ENCODE measurements around the gene PAK5. TPM values are rescaled to one million over a fixed set of nuclear protein-coding genes. Genes with fewer than 3 reads are reported as not detected.

PAK5 gene
- polyA plus RNA-seq, 1 of the 3 experiments (the other 2 are of a cell fraction), result 0.03 TPM

- Histone ChIP-seq H3K4me3 (ENCODE audit: low read depth in 2 of 2, low read length in 1 of 2) (no peak overlapping the region), H3K27ac (ENCODE audit: low read depth in 2 of 2, low read length in 1 of 2) (peak overlapping the region; percentile 49 to 55; a peak in 3 of 4 replicates), H3K36me3 (replicated peaks in 1 of 2; ENCODE audit: control insufficient read depth in 1 of 2, insufficient read depth in 2 of 2, low read length in 1 of 2) (no peaks in the 10 kb centered on the region), H3K9me3 (no peaks in the 10 kb centered on the region), H3K4me2 (no peak overlapping the region; the same call in 1 of the 2 replicates), H3K9me2 (no peaks in the 10 kb centered on the region), H3F3A (replicated peaks; ENCODE audit: insufficient read depth) (peaks cover 19% of the 10 kb centered on the region), H2AFZ (ENCODE audit: low read depth) (no peak overlapping the region), H3K9ac (no peak overlapping the region), H4K20me1 (ENCODE audit: insufficient read depth) (no peaks in the 10 kb centered on the region), H3K4me1 (ENCODE audit: control insufficient read depth in 1 of 2, insufficient read depth in 2 of 2, low read depth in 1 of 2, low read length in 1 of 2) (peaks cover 3 to 25% of the 10 kb centered on the region in 2 experiments), H3K79me2 (ENCODE audit: insufficient read depth) (no peaks in the 10 kb centered on the region), H3K27me3 (ENCODE audit: insufficient read depth) (no peaks in the 10 kb centered on the region)
- POLR2A ChIA-PET, result no interaction called here
- 61% methylated on average over 2 of the region's 2 CpGs for WGBS (ENCODE audit: low lambda C conversion rate)
- peak; percentile 35; the same call in 1 of the 2 replicates for TF ChIP-seq JUND (IDR thresholded peaks at IDR 0.05)
- TF ChIP-seq FOSL2 (IDR thresholded peaks at IDR 0.05; ENCODE audit: borderline replicate concordance, low read depth), result peak; percentile 23; the same call in 1 of the 2 replicates
- TF ChIP-seq SIN3A (IDR thresholded peaks at IDR 0.05; ENCODE audit: borderline replicate concordance, low read depth, low read length), result no peak
- TF ChIP-seq, protein P1, sequence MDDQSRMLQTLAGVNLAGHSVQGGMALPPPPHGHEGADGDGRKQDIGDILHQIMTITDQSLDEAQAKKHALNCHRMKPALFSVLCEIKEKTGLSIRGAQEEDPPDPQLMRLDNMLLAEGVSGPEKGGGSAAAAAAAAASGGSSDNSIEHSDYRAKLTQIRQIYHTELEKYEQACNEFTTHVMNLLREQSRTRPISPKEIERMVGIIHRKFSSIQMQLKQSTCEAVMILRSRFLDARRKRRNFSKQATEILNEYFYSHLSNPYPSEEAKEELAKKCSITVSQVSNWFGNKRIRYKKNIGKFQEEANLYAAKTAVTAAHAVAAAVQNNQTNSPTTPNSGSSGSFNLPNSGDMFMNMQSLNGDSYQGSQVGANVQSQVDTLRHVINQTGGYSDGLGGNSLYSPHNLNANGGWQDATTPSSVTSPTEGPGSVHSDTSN (IDR thresholded peaks at IDR 0.05), result peak; percentile 79
- peak; percentile 38; the same call in 1 of the 2 replicates for TF ChIP-seq TCF12 (IDR thresholded peaks at IDR 0.05)
- CTCF ChIA-PET, result interaction anchor here (1.1 kb wide), 2 partner anchors 13 to 20 kb away, joined by 3 to 8 read pairs; no protein-coding TSS in a partner anchor
- DNase-seq, result no peak
These were observed 350.8 kb downstream of the PAK5 start for GRCh38 chr20:9488063-9488462.

Other genes with a start within 250 kb of the PAK5 start
- 2.3 and 2.9 TPM in 2 replicates for gene ANKEF1, start 195.9 kb upstream of the PAK5 start, polyA plus RNA-seq (2012; rRNA removed)

Data from SK-N-SH (cell line).